NCI-H1694 (cell line): Measurements from ENCODE around the gene NRG4.
"Not testable (repeated sequence)": the region's sequence is repeated elsewhere in the genome, so short reads cannot be mapped to it uniquely, and the experiment has no call there.

Experiments
- DNase-seq: peaks from one replicate; lab custom pipeline; 2025; lab: John Stamatoyannopoulos, UW

Gene NRG4, protein sequence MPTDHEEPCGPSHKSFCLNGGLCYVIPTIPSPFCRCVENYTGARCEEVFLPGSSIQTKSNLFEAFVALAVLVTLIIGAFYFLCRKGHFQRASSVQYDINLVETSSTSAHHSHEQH

DNA sequence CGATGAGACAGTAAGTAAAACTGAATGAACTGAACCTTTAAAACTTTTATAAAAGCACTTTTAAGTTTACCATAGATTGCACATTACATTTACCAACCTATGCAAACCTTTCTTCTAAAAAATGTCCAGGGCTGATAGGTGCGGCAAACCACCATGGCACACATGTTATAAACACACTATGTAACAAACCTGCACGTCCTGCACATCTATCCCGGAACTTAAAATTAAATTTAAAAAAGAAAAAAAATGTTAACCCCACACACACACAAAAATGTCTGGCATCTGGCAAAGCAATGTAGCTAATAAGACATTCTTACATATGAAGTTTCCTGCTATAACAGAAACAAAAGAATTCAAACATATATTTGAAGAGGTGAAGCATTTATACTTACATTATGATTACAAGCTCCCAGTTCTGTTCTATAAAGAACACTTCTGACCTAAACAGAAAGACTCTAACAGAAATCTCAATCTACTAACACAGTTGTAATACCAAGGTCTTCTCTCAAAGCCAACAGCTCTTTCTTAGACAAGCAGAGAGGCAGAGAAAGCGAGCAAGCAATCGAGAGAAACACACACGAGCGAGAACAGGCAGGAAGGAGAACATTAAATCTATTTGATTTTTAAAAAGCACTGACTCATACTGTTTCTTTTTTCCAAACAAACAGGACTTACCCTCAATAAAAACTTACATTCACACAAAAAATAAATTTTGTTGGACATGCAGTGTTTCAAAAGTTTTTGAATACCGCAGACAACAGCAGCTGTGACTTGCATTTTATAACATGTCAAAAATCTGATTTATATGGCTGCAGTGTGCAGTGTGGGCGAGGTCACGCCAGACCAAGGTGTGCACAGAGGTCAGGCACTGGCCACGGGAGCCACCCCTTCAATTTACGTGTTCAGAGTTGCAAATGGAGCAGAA lies at the start of gene NRG4:
Gene NRG4, minus strand, starts transcription at position 798 of the 925 bp plus-strand sequence. CDS start 1,194 bp downstream, outside the sequence.
- DNase-seq = no peak

DNA sequence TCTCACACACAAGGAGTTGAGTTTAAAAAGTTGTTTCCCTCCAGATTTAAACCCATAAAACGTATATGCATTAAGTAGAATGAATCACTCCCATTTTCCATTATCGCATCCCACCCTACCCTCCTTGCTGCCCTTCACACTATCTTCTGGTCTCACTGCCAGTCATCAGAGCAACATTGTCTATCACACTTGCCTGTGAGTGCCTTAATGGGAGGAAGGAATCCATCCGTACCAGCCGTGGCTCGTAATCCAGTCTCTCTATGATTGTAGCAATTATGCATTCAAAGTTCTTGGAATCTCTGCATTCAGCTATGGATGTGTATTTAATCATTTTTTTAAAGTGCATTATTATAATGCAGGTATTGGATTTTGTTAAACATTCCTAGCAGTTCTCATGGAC lies 49.5 kb upstream of the NRG4 start:
- no peak for DNase-seq

DNA sequence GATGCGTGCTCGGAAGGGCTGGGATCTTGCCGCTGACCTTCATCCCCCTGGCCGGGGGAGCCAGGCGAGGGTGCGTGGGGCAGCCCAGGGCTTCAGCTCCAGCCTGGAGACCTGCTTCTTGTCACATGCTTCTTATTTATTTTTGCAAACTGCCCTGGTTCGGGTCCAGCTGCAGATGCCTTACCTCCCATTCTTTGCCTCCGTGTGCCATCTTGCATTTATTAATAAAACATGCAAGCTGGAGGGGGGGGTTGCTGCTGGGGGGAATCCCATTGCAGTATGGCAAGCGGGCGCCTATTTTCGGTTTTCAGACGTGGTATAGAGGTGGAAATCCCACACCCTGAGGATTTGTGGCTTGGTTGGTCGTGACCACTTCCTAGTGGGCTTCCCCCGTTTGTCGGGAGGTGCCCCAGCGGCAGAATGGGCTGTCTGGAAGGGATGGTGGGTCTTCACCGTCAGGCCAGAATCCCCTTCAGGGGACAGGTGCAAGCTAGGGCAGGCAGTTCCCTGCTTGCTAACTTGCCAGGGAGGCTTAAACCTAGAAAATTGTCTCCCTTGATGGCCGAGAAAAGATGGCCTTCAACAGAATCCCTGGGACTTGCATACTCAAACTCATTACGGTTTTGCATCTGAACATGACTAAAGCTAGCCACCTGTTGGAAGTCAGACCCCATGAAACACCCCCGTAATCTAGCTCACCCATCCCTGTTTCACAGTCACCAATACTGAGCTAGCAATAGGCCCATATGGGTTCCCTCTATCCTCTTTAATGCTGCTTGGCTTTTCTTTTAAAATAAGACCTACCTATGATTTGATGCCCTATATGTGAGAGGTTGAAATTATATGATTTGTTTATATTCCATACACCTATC lies 48.1 kb upstream of the NRG4 start:
- no peak for DNase-seq

- no peak for DNase-seq
Observed at GRCh38 chr15:76059320-76060117, 47.3 kb upstream of the NRG4 start, which contains the start of gene TMEM266. TSS of gene TMEM266 (plus strand) at chr15:76059985. CDS start at chr15:76134264, 74,279 bp downstream.

- peak; percentile 26 for DNase-seq
Observed at GRCh38 chr15:76058714-76059319, 46.6 kb upstream of the NRG4 start.

- DNase-seq = peak; percentile 54
Observed at GRCh38 chr15:76057332-76058000, 45.2 kb upstream of the NRG4 start.

DNA sequence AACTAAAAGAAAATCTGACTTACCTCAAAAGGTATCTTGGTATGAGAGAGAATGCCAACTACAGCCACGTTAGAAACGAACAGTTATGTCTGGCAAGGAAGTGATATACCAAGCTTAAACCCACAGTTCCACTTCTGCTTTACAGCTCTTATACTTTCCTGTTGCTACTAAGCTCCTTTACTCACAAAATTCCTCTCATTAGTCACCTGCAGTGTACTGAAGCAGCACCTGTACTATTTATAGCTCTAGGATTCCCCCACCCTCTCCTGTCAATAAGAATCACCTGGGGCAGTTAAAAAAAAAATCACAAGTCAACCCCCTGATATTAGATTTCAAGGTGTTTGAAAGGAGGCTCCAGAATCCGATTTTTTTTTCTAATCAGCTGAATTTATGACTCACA lies 44.7 kb upstream of the NRG4 start:
- DNase-seq = no peak

DNA sequence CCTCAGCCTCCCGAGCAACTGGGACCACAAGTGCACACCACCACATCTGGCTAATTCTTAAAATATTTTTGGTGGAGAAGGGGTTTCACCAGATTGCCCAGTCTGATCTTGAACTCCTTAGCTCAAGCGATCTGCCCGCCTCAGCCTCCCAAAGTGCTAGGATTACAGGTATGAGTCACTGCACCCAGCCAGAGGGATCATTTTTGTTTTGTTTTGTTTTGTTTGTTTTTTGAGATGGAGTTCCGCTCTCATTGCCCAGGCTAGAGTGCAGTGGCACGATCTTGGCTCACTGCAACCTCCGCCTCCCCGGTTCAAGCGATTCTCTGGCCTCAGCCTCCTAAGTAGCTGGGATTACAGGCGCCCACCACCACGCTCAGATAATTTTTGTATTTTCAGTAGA lies 42.0 kb upstream of the NRG4 start:
- DNase-seq = not testable (repeated sequence)

- DNase-seq = no peak
Observed at GRCh38 chr15:76038512-76038911, 26.3 kb upstream of the NRG4 start.

GRCh38 chr15:76035593-76035992 lies 23.4 kb upstream of the NRG4 start:
- DNase-seq = no peak

DNA sequence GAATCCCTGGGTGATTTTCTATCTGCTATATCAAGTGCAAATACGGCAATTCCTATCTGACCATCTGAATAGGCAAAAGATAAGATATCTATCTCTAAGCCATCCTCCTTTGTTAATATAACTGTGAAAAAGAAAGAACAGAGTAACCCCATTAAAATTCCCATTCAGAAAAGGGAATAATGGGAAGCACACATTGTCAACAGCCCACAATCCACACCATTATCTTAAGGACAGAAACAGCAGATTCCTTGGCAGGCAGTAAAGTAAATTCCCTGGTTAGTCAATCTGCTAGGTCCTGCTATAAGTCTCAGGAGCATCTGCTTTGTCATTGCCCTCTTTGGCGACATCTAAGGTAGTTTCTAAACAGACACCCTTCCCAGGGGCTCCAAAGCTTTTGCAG lies 21.9 kb upstream of the NRG4 start:
- no peak for DNase-seq

DNA sequence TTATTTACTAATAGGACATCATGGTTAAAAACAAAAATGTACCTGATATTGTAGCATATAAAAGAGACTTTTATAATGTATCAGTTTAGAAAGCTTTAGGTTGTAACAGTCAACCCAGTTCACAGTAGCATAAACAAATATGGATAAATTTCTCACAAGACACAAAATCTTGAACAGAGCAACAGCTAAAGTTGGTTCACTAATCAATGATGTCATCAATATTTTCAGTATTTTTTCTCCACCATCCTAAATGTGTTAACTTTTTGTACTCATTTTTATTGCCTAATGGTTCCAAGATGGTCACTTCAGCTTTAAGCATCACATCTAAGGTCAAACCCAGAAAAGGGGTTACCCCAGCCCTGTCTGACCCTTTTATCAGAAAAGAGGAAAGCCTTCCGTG lies 21.2 kb upstream of the NRG4 start:
- DNase-seq = no peak

- DNase-seq = no peak
Observed at GRCh38 chr15:76032046-76032445, 19.8 kb upstream of the NRG4 start.

GRCh38 chr15:76024021-76024768 lies 12.0 kb upstream of the NRG4 start:
- DNase-seq = no peak

- DNase-seq = not testable (repeated sequence)
Observed at GRCh38 chr15:76013470-76013869, 1.2 kb upstream of the NRG4 start.

DNA sequence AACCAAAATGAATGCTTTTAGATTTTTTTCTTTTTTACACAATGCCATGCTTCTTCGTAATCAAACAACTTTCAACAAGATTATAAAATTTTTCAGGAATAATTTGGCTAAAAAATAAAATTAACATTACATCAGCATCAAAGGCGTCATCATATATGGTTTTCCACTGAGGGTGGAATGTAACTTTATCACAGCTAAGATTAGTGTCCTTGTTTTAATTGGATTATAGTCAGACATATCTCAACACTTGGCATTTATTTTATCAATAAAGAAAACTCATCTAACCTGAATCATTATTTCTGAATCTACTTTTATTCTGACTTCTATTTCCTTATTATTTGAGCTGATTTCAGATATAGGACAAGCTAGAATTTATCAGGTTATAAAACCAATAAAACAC lies 1.6 kb downstream of the NRG4 start:
- no peak for DNase-seq

- no peak for DNase-seq
Observed at GRCh38 chr15:76006136-76006778, 6.0 kb downstream of the NRG4 start.

DNA sequence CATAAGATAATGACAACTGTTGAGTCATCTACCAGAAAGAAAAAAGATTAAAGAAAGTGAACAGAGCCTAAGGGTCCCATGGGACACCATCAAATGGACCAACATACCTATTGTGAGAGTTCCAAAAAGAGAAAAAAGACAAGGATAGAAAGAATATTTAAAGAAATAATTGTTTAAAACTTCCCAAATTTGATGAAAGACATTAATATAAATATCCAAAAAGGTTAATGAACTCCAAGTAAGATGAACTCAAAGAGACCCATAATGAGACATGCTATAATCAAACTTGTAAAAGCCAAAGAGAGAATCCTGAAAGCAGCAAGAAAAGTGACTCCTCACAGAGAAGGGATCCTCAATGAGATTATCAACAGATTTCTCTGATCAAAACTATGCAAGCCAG lies 8.9 kb downstream of the NRG4 start:
- no peak for DNase-seq

- no peak for DNase-seq
Observed at GRCh38 chr15:75995611-75996010, 16.6 kb downstream of the NRG4 start.
